Stimulated activated CD4-positive, alpha-beta T cell treated with anti-CD3 and anti-CD28 coated beads, Interleukin-1b, Interleukin-23, amount 100 ng/mL, for 48 hours (primary cell): ENCODE data around the gene KDM2B.
"Not testable (repeated sequence)": the region's sequence is repeated elsewhere in the genome, so short reads cannot be mapped to it uniquely, and the experiment has no call there.

Experiments
- DNase-seq: peaks from one replicate; pipeline ENCODE4 v3.0.0-alpha.2; 2020

The KDM2B gene

GRCh38 chr12:121580959-121581685, at the start of gene KDM2B:
Gene KDM2B (minus strand): TSS chr12:121581023. CDS start chr12:121580911, 112 bp downstream.
- no peak for DNase-seq

GRCh38 chr12:121628536-121628935, 47.7 kb upstream of the KDM2B start:
- no peak for DNase-seq

- no peak for DNase-seq
Observed at GRCh38 chr12:121628037-121628436, 47.2 kb upstream of the KDM2B start.

- peak; percentile 91 for DNase-seq
Observed at GRCh38 chr12:121626853-121627640, 46.2 kb upstream of the KDM2B start.

- peak; percentile 94 for DNase-seq
Observed at GRCh38 chr12:121626087-121626852, 45.4 kb upstream of the KDM2B start, which contains the start of gene ORAI1. Gene ORAI1 (plus strand): TSS chr12:121626530.

- no peak for DNase-seq
Observed at GRCh38 chr12:121620333-121620891, 39.6 kb upstream of the KDM2B start.

GRCh38 chr12:121618659-121619233, 37.9 kb upstream of the KDM2B start:
- DNase-seq = no peak

GRCh38 chr12:121614872-121615467, 34.1 kb upstream of the KDM2B start:
- DNase-seq = no peak

- no peak for DNase-seq
Observed at GRCh38 chr12:121613462-121613861, 32.6 kb upstream of the KDM2B start.

- DNase-seq = no peak
Observed at GRCh38 chr12:121611306-121611705, 30.5 kb upstream of the KDM2B start.

- DNase-seq = no peak
Observed at GRCh38 chr12:121610239-121611149, 29.7 kb upstream of the KDM2B start.

- DNase-seq = no peak
Observed at GRCh38 chr12:121608301-121608700, 27.5 kb upstream of the KDM2B start.

- no peak for DNase-seq
Observed at GRCh38 chr12:121603581-121603980, 22.8 kb upstream of the KDM2B start.

GRCh38 chr12:121602766-121603165, 21.9 kb upstream of the KDM2B start:
- no peak for DNase-seq

GRCh38 chr12:121600702-121601336, 20.0 kb upstream of the KDM2B start:
- no peak for DNase-seq

- no peak for DNase-seq
Observed at GRCh38 chr12:121596526-121596925, 15.7 kb upstream of the KDM2B start.

GRCh38 chr12:121595520-121595919, 14.7 kb upstream of the KDM2B start:
- DNase-seq = no peak

GRCh38 chr12:121592320-121592719, 11.5 kb upstream of the KDM2B start:
- no peak for DNase-seq

GRCh38 chr12:121590476-121591143, 9.8 kb upstream of the KDM2B start:
- peak; percentile 72 for DNase-seq

GRCh38 chr12:121584885-121585284, 4.1 kb upstream of the KDM2B start:
- DNase-seq = not testable (repeated sequence)
